UCSD-AML1 (cell line): Measurements from ENCODE around the gene NEK10.
A peak's percentile ranks its signal among the peaks of the same experiment; 100 is the strongest.

Source experiments
- DNase-seq: peaks from one replicate; lab custom pipeline; 2025; ENCODE audit not compliant: unreplicated experiment; lab: John Stamatoyannopoulos, UW

NEK10 gene

GRCh38 chr3:27110020-27110419 lies 259.2 kb downstream of the NEK10 start:
- DNase-seq: no peak

- no peak for DNase-seq
Observed at GRCh38 chr3:27108322-27108721, 260.9 kb downstream of the NEK10 start.

- peak; percentile 28 for DNase-seq
Observed at GRCh38 chr3:27105904-27106303, 263.3 kb downstream of the NEK10 start.

- DNase-seq: no peak
Observed at GRCh38 chr3:27097182-27097581, 272.0 kb downstream of the NEK10 start.

- no peak for DNase-seq
Observed at GRCh38 chr3:27095553-27096222, 273.5 kb downstream of the NEK10 start.

- DNase-seq: no peak
Observed at GRCh38 chr3:27094721-27095120, 274.5 kb downstream of the NEK10 start.

- DNase-seq: no peak
Observed at GRCh38 chr3:27093771-27094170, 275.4 kb downstream of the NEK10 start.

- DNase-seq: no peak
Observed at GRCh38 chr3:27090275-27091041, 278.7 kb downstream of the NEK10 start.

GRCh38 chr3:27089645-27090044 lies 279.5 kb downstream of the NEK10 start:
- DNase-seq: no peak

GRCh38 chr3:27089068-27089467 lies 280.1 kb downstream of the NEK10 start:
- no peak for DNase-seq

- no peak for DNase-seq
Observed at GRCh38 chr3:27085829-27086730, 283.1 kb downstream of the NEK10 start.

GRCh38 chr3:27081992-27082607 lies 287.1 kb downstream of the NEK10 start:
- DNase-seq: no peak

- no peak for DNase-seq
Observed at GRCh38 chr3:27081566-27081965, 287.6 kb downstream of the NEK10 start.

GRCh38 chr3:27080258-27080525 lies 289.0 kb downstream of the NEK10 start:
- no peak for DNase-seq

- DNase-seq: no peak
Observed at GRCh38 chr3:27079427-27080257, 289.5 kb downstream of the NEK10 start.

GRCh38 chr3:27078246-27078913 lies 290.8 kb downstream of the NEK10 start:
- DNase-seq: no peak

- no peak for DNase-seq
Observed at GRCh38 chr3:27076815-27077630, 292.2 kb downstream of the NEK10 start.

GRCh38 chr3:27074914-27075313 lies 294.3 kb downstream of the NEK10 start:
- DNase-seq: no peak

GRCh38 chr3:27073912-27074311 lies 295.3 kb downstream of the NEK10 start:
- DNase-seq: no peak
